Nephron progenitor cell (in vitro differentiated cells): ENCODE measurements around the gene ADGRG2.

Experiments
- DNase-seq: peaks from one replicate; pipeline ENCODE4 v3.0.0; 2021
- H3K27ac Mint-ChIP-seq: 2 replicates; pipeline ENCODE4 v1.8.0; 2021; ENCODE audit warnings: mild to moderate bottlenecking, moderate library complexity, mixed read lengths
- H3K27me3 Mint-ChIP-seq: 2 replicates; pipeline ENCODE4 v1.8.0; 2021; ENCODE audit warnings: mild to moderate bottlenecking, low read depth, mixed read lengths; ENCODE audit not compliant: poor library complexity
- H3K36me3 Mint-ChIP-seq: 2 replicates; pipeline ENCODE4 v1.8.0; 2021; ENCODE audit warnings: low read depth, mixed read lengths
- H3K4me1 Mint-ChIP-seq: 2 replicates; pipeline ENCODE4 v1.8.0; 2021; ENCODE audit warnings: mixed read lengths
- H3K4me3 Mint-ChIP-seq: 2 replicates; pipeline ENCODE4 v1.8.0; 2021; ENCODE audit warnings: mild to moderate bottlenecking, moderate library complexity, mixed read lengths
- H3K9me3 Mint-ChIP-seq: 2 replicates; pipeline ENCODE4 v1.8.0; 2021; ENCODE audit warnings: mild to moderate bottlenecking, moderate library complexity, mixed read lengths
- CTCF ChIP-seq: fragments of 200-600 bp; sonication (generic); IDR thresholded peaks from 2 replicates; pipeline ENCODE4 v1.5.0; 2021; ENCODE audit warnings: antibody characterized with exemption

ADGRG2 gene

GRCh38 chrX:19007011-19007410 is 115.3 kb downstream of the ADGRG2 start:
- Mint-ChIP-seq H3K27ac (peak overlapping the region; percentile 13), H3K27me3 (no peaks in the 10 kb centered on the region), H3K4me3 (no peak overlapping the region), H3K36me3 (no peaks in the 10 kb centered on the region), H3K4me1 (no peaks in the 10 kb centered on the region), H3K9me3 (peaks cover 24% of the 10 kb centered on the region)
- DNase-seq, result no peak
- TF ChIP-seq CTCF, result no peak

GRCh38 chrX:19005909-19006308 is 116.4 kb downstream of the ADGRG2 start:
- Mint-ChIP-seq H3K9me3 (peaks cover 22% of the 10 kb centered on the region), H3K4me1 (no peaks in the 10 kb centered on the region), H3K27me3 (no peaks in the 10 kb centered on the region), H3K4me3 (no peak overlapping the region), H3K27ac (no peak overlapping the region), H3K36me3 (no peaks in the 10 kb centered on the region)
- no peak for DNase-seq
- TF ChIP-seq CTCF, result no peak

- H3K36me3 Mint-ChIP-seq, result no peaks in the 10 kb centered on the region
- DNase-seq, result no peak
- peaks cover 2% of the 10 kb centered on the region for H3K27me3 Mint-ChIP-seq
- no peaks in the 10 kb centered on the region for H3K4me1 Mint-ChIP-seq
- peaks cover 11% of the 10 kb centered on the region for H3K9me3 Mint-ChIP-seq
- no peak for TF ChIP-seq CTCF
- no peak overlapping the region for H3K4me3 Mint-ChIP-seq
- H3K27ac Mint-ChIP-seq, result no peak overlapping the region
These were observed 118.5 kb downstream of the ADGRG2 start for GRCh38 chrX:19003756-19004155.

GRCh38 chrX:18998653-18999052 is 123.6 kb downstream of the ADGRG2 start:
- DNase-seq, result no peak
- H3K4me3 Mint-ChIP-seq, result no peak overlapping the region
- no peaks in the 10 kb centered on the region for H3K36me3 Mint-ChIP-seq
- H3K4me1 Mint-ChIP-seq, result no peaks in the 10 kb centered on the region
- H3K9me3 Mint-ChIP-seq, result peaks cover 14% of the 10 kb centered on the region
- TF ChIP-seq CTCF, result no peak
- H3K27me3 Mint-ChIP-seq, result peaks cover 7% of the 10 kb centered on the region
- H3K27ac Mint-ChIP-seq, result no peak overlapping the region

- TF ChIP-seq CTCF, result no peak
- Mint-ChIP-seq H3K36me3 (no peaks in the 10 kb centered on the region), H3K4me3 (no peak overlapping the region), H3K9me3 (peaks cover 20% of the 10 kb centered on the region), H3K4me1 (no peaks in the 10 kb centered on the region), H3K27me3 (peaks cover 7% of the 10 kb centered on the region), H3K27ac (no peak overlapping the region)
- DNase-seq, result no peak
These were observed 124.4 kb downstream of the ADGRG2 start for GRCh38 chrX:18997916-18998315.

GRCh38 chrX:18996536-18996935 is 125.7 kb downstream of the ADGRG2 start:
- no peaks in the 10 kb centered on the region for H3K36me3 Mint-ChIP-seq
- DNase-seq, result no peak
- no peak for TF ChIP-seq CTCF
- no peak overlapping the region for H3K27ac Mint-ChIP-seq
- H3K4me1 Mint-ChIP-seq, result no peaks in the 10 kb centered on the region
- H3K9me3 Mint-ChIP-seq, result peaks cover 21% of the 10 kb centered on the region
- H3K4me3 Mint-ChIP-seq, result no peak overlapping the region
- peaks cover 7% of the 10 kb centered on the region for H3K27me3 Mint-ChIP-seq
